ENCODE results near the gene NIFK.
"Not testable (repeated sequence)": the region's sequence is repeated elsewhere in the genome, so short reads cannot be mapped to it uniquely, and the experiment has no call there.

The NIFK gene

GRCh38 chr2:121697108-121697631 is 39.5 kb downstream of the NIFK start:
- in situ Hi-C loops (cut with MboI; ENCODE audit: low sequenced_read_pairs, unreplicated experiment): no loop called here
- TF ChIP-seq CTCF (IDR thresholded peaks at IDR 0.05; ENCODE audit: borderline replicate concordance, control extremely low read depth, extremely low read depth, insufficient read depth, missing control alignments): no peak
- DNase-seq (ENCODE audit: low spot score): no peak

DNA sequence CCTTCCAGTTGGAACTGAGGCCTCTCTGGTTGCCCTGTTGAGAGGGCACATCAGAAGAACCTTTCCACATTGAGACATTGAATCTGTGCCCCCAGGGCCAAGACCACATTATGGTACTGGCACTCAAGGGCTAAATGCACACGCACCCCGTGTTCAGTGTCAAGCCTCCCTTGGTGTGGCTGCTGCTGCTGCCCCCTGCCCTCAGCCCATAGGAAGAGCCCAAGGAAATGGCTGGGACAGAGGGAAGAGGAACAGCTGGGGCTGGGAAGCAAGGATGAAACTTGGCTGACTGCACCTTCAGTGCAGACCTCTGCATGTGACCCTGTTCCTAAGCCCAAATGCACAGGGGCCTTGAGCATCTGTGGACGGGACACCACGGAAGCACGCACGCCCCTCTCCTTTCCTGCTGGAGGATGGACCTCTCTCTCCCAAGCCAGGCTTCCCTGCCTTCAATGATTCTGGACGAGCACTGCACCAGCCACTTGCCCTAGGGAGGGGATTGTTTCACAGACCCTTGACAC is 40.2 kb downstream of the NIFK start:
- DNase-seq (ENCODE audit: low spot score): no peak
- in situ Hi-C loops (cut with MboI; ENCODE audit: low sequenced_read_pairs, unreplicated experiment): no loop called here
- TF ChIP-seq CTCF (IDR thresholded peaks at IDR 0.05; ENCODE audit: borderline replicate concordance, control extremely low read depth, extremely low read depth, insufficient read depth, missing control alignments): no peak

- no peak for TF ChIP-seq CTCF (IDR thresholded peaks at IDR 0.05; ENCODE audit: borderline replicate concordance, control extremely low read depth, extremely low read depth, insufficient read depth, missing control alignments)
- no peak for DNase-seq (ENCODE audit: low spot score)
- in situ Hi-C loops (cut with MboI; ENCODE audit: low sequenced_read_pairs, unreplicated experiment): no loop called here
These were observed 41.6 kb downstream of the NIFK start for GRCh38 chr2:121695171-121695451.

- no peak for DNase-seq (ENCODE audit: low spot score)
- in situ Hi-C loops (cut with MboI; ENCODE audit: low sequenced_read_pairs, unreplicated experiment): no loop called here
- TF ChIP-seq CTCF (IDR thresholded peaks at IDR 0.05; ENCODE audit: borderline replicate concordance, control extremely low read depth, extremely low read depth, insufficient read depth, missing control alignments): no peak
These were observed 42.1 kb downstream of the NIFK start for GRCh38 chr2:121694398-121695170.

DNA sequence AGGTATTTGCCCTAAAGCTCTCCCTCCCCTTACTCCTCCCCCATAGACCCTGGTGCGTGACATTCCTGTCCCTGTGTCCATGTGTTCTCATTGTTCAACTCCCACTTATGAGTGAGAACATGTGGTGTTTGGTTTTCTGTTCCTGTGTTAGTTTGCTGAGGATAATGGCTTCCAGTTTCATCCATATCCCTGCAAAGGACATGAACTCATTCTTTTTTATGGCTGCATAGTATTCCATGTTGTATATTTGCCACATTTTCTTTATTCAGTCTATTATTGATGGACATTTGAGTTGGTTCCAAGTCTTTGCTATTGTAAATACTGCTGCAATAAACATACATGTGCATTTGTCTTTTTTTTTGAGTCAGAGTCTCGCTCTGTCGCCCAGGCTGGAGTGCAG is 46.1 kb downstream of the NIFK start:
- in situ Hi-C loops (cut with MboI; ENCODE audit: low sequenced_read_pairs, unreplicated experiment); DNase-seq (ENCODE audit: low spot score): not testable (repeated sequence)

DNA sequence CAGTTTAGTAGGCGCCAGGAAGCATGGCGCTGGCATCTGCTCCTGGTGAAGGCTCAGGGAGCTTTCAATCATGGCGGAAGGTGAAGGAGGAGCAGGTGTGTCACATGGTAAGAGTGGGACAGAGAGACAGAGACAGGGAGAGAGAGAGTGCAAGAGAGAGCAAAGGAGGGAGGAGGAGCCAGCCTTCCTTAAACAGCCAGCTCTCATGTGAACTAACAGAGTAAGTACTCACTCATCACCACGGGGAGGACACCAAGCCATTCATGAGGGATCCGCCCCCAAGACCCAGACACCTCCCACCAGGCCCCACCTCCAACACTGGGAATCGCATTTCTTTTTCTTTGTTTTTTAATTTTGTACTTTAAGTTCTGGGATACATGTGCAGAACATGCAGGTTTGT is 46.6 kb downstream of the NIFK start:
- TF ChIP-seq CTCF (IDR thresholded peaks at IDR 0.05; ENCODE audit: borderline replicate concordance, control extremely low read depth, extremely low read depth, insufficient read depth, missing control alignments): no peak

GRCh38 chr2:121689356-121689755 is 47.3 kb downstream of the NIFK start:
- DNase-seq (ENCODE audit: low spot score): no peak
- TF ChIP-seq CTCF (IDR thresholded peaks at IDR 0.05; ENCODE audit: borderline replicate concordance, control extremely low read depth, extremely low read depth, insufficient read depth, missing control alignments): no peak
- in situ Hi-C loops (cut with MboI; ENCODE audit: low sequenced_read_pairs, unreplicated experiment): loop anchor here (5.0 kb wide), 1 partner anchor 37 kb away; no protein-coding TSS in a partner anchor

More for the DNA sequence above, 46.6 kb downstream of the NIFK start:
- no peak for DNase-seq (ENCODE audit: low spot score)
- in situ Hi-C loops (cut with MboI; ENCODE audit: low sequenced_read_pairs, unreplicated experiment): no loop called here
